Hepatocyte (in vitro differentiated cells): ENCODE results near the gene DOP1B. TPM values are rescaled to one million over a fixed set of nuclear protein-coding genes. Genes with fewer than 3 reads are reported as not detected.

Source experiments
- DNase-seq: peaks from one replicate; pipeline ENCODE4 v3.0.0-alpha.2; 2016; ENCODE audit warnings: low spot score
- H2AFZ ChIP-seq: fragments of 200-600 bp; sonication (generic); 2 replicates; pipeline ENCODE4 v1.6.0; 2016; ENCODE audit warnings: antibody characterized with exemption, mild to moderate bottlenecking
- H3K27ac ChIP-seq: fragments of 200-600 bp; sonication (generic); 2 replicates; pipeline ENCODE4 v1.5.1; 2016; ENCODE audit warnings: mild to moderate bottlenecking
- H3K27me3 ChIP-seq: fragments of 200-600 bp; sonication (generic); 2 replicates; pipeline ENCODE4 v1.6.1; 2016
- H3K36me3 ChIP-seq: fragments of 200-600 bp; sonication (generic); replicated peaks from 2 replicates; pipeline ENCODE4 v1.5.1; 2016; ENCODE audit warnings: low read depth; ENCODE audit not compliant: insufficient read depth
- H3K4me1 ChIP-seq: fragments of 200-600 bp; sonication (generic); 2 replicates; pipeline ENCODE4 v1.5.1; 2016; ENCODE audit warnings: mild to moderate bottlenecking, moderate library complexity; ENCODE audit not compliant: insufficient read depth
- H3K4me2 ChIP-seq: fragments of 200-600 bp; sonication (generic); 2 replicates; pipeline ENCODE4 v1.6.0; 2016
- H3K4me3 ChIP-seq: fragments of 200-600 bp; sonication (generic); 2 replicates; pipeline ENCODE4 v1.5.1; 2016; ENCODE audit warnings: mild to moderate bottlenecking
- H3K79me2 ChIP-seq: fragments of 200-600 bp; sonication (generic); 2 replicates; pipeline ENCODE4 v1.6.0; 2017; ENCODE audit warnings: mild to moderate bottlenecking
- H3K9me2 ChIP-seq: fragments of 200-600 bp; sonication (generic); replicated peaks from 2 replicates; pipeline ENCODE4 v1.6.0; 2017; ENCODE audit warnings: mild to moderate bottlenecking; ENCODE audit not compliant: insufficient read depth
- H3K9me3 ChIP-seq: fragments of 200-600 bp; sonication (generic); 2 replicates; pipeline ENCODE4 v1.5.1; 2016; ENCODE audit warnings: low read depth, mild to moderate bottlenecking
- H4K20me1 ChIP-seq: fragments of 200-600 bp; sonication (generic); 2 replicates; pipeline ENCODE4 v1.6.0; 2016; ENCODE audit warnings: mild to moderate bottlenecking; ENCODE audit not compliant: insufficient read depth, poor library complexity, severe bottlenecking
- EZH2 ChIP-seq: fragments of 200-600 bp; sonication (generic); IDR thresholded peaks from 2 replicates; pipeline ENCODE4 v1.6.1; 2016; ENCODE audit warnings: antibody characterized with exemption, mild to moderate bottlenecking, borderline replicate concordance
- EZH2phosphoT487 ChIP-seq: fragments of 200-600 bp; sonication (generic); IDR thresholded peaks from one replicate; pipeline ENCODE4 v1.6.1; 2018; ENCODE audit warnings: antibody characterized with exemption, mild to moderate bottlenecking, low read depth, moderate library complexity; ENCODE audit not compliant: unreplicated experiment, severe bottlenecking
- WGBS: methylation state at CpG from one replicate; pipeline ENCODE4 v1.1.6; 2016; ENCODE audit warnings: low lambda C conversion rate; ENCODE audit errors: missing lambda C conversion rate; 5-methylcytosine and 5-hydroxymethylcytosine counted together
- polyA plus RNA-seq: library from polyadenylated mRNA; unstranded; fragments of >200 nt; fragmentation: Nextera tagmentation; extraction: Ambion mirVana; gene quantifications from 2 replicates; pipeline ENCODE4 v1.2.1, GENCODE V29; 2016
- total RNA-seq: library from RNA; depleted of rRNA; stranded (reverse); fragments of >200 nt; gene quantifications from 2 replicates; pipeline ENCODE4 v1.2.3, GENCODE V29; 2014
- TF ChIP-seq, protein P1 (sequence below): fragments of 200-600 bp; sonication (generic); IDR thresholded peaks from 2 replicates; pipeline ENCODE4 v1.5.1; 2016; ENCODE audit warnings: antibody characterized with exemption, mild to moderate bottlenecking; ENCODE audit not compliant: poor library complexity

Gene DOP1B
- total and polyA plus RNA-seq, 2 experiments from 2014 or later: 6.6 to 17.7 TPM

DNA sequence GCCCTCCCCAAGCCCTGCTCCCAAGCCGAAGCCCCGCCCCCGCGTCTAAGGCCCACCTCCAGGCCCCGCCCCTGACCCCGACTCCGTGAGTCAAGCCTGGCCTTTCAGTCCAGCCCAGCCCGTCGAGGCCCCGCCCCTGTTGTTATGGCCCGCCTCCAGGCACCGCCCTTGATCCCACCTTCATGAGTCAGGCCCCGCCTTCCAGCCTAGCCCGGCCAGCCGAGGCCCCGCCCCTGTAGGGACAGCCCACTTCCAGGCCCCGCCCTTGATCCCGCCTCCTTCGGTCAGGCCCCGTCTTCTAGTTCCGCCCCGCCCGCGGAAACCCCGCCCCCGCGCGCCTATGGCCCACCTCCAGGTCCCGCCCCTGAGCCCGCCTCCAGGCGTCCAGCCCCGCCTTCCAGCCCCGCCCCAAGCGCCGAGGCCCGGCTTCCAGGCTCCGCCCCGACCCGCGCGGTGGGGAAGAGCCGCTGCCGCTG lies 247 bp upstream of the DOP1B start:
- Histone ChIP-seq H4K20me1 (no peaks in the 10 kb centered on the region), H3K27ac (peak overlapping the region; percentile 78), H3K9me3 (no peaks in the 10 kb centered on the region), H3K79me2 (peaks cover 32% of the 10 kb centered on the region), H3K36me3 (no peaks in the 10 kb centered on the region), H2AFZ (peak overlapping the region; percentile 64), H3K4me2 (peak overlapping the region; percentile 83), H3K9me2 (no peaks in the 10 kb centered on the region), H3K4me1 (peaks cover 7% of the 10 kb centered on the region), H3K27me3 (no peaks in the 10 kb centered on the region), H3K4me3 (peak overlapping the region; percentile 48)
- TF ChIP-seq, protein P1, sequence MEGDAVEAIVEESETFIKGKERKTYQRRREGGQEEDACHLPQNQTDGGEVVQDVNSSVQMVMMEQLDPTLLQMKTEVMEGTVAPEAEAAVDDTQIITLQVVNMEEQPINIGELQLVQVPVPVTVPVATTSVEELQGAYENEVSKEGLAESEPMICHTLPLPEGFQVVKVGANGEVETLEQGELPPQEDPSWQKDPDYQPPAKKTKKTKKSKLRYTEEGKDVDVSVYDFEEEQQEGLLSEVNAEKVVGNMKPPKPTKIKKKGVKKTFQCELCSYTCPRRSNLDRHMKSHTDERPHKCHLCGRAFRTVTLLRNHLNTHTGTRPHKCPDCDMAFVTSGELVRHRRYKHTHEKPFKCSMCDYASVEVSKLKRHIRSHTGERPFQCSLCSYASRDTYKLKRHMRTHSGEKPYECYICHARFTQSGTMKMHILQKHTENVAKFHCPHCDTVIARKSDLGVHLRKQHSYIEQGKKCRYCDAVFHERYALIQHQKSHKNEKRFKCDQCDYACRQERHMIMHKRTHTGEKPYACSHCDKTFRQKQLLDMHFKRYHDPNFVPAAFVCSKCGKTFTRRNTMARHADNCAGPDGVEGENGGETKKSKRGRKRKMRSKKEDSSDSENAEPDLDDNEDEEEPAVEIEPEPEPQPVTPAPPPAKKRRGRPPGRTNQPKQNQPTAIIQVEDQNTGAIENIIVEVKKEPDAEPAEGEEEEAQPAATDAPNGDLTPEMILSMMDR: no peak
- TF ChIP-seq EZH2 (no peak), EZH2phosphoT487 (no peak)
- 2% methylated on average over 20 of the region's 43 CpGs for WGBS
- DNase-seq: peak; percentile 100

DNA sequence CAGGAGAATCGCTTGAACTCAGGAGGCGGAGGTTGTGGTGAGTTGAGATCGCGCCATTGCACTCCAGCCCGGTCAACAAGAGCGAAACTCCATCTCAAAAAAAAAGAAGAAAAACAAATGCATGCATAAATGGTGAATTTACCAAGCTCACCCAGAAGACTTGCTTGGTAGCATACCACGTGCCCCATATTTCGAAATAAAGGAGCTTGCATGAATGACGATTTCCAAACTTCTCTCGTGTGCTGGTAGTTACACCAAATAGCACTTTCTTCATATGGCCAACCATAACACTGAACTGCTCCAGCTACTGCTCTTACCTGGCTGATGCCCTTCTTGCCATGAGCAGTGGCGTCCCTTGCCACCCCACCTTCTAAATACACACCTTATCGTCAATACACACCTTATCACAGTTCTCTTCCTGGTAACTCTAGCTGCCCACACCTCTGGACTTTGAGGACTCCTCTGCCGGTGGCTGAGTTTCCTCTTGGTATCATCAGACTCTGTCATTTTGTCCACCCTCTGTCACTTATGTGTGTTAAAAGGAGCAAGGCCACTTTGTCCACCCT lies 2.8 kb downstream of the DOP1B start:
- no peak for DNase-seq
- no peaks in the 10 kb centered on the region for H3K36me3 ChIP-seq
- no peaks in the 10 kb centered on the region for H3K9me2 ChIP-seq
- peaks cover 39% of the 10 kb centered on the region for H3K79me2 ChIP-seq
- no peak overlapping the region for H3K4me3 ChIP-seq
- no peak overlapping the region for H2AFZ ChIP-seq
- WGBS: 82% methylated on average over 8 of the region's 13 CpGs
- no peaks in the 10 kb centered on the region for H3K9me3 ChIP-seq
- peaks cover 11% of the 10 kb centered on the region for H3K4me1 ChIP-seq
- peak overlapping the region; percentile 6 for H3K4me2 ChIP-seq
- TF ChIP-seq EZH2phosphoT487 (no peak), EZH2 (no peak)
- TF ChIP-seq, protein P1: no peak
- H3K27ac ChIP-seq: no peak overlapping the region
- H3K27me3 ChIP-seq: no peaks in the 10 kb centered on the region
- no peaks in the 10 kb centered on the region for H4K20me1 ChIP-seq

DNA sequence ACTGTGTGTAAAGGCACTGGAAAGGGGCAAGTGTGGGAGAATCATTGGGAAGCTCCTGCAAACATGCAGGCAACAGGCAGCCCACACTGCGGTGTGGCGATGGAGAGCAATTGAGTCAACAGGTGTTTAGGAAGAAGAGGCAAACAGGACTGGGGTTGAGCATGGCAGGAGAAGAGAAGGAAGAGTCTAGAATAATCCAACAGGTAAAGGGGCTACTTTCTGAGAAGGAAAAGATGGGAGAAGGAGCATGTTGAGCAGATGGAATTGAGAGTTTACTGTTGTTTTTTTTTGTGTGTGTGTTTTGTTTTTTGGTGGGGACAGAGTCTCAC lies 4.2 kb downstream of the DOP1B start:
- TF ChIP-seq EZH2 (no peak), EZH2phosphoT487 (no peak)
- TF ChIP-seq, protein P1: no peak
- Histone ChIP-seq H3K27ac (no peak overlapping the region), H3K36me3 (no peaks in the 10 kb centered on the region)

More for the DNA sequence above, 4.2 kb downstream of the DOP1B start:
- no peak overlapping the region for H2AFZ ChIP-seq
- no peak for DNase-seq
- no peak overlapping the region for H3K4me2 ChIP-seq
- no peak overlapping the region for H3K4me3 ChIP-seq
- 98% methylated on average over 2 of the region's 2 CpGs for WGBS
- no peaks in the 10 kb centered on the region for H3K9me2 ChIP-seq
- peaks cover 11% of the 10 kb centered on the region for H3K4me1 ChIP-seq
- no peaks in the 10 kb centered on the region for H3K27me3 ChIP-seq
- no peaks in the 10 kb centered on the region for H3K9me3 ChIP-seq
- no peaks in the 10 kb centered on the region for H4K20me1 ChIP-seq
- peaks cover 39% of the 10 kb centered on the region for H3K79me2 ChIP-seq
